ENCODE results near the gene GRIK5. TPM values are rescaled to one million over a fixed set of nuclear protein-coding genes. Genes with fewer than 3 reads are reported as not detected.

Gene GRIK5
- total and polyA plus RNA-seq, 9 donors, result 1.3 to 5.8 (median 3.2) TPM

- no peak overlapping the region for H3K4me3 ChIP-seq (ENCODE audit: low read length)
- H3K27ac ChIP-seq (ENCODE audit: low read length), result no peak overlapping the region
- WGBS (ENCODE audit: insufficient coverage), result no CpG with 5 or more reads among the region's 13 CpGs
- no peaks in the 10 kb centered on the region for H3K9me3 ChIP-seq (replicated peaks; ENCODE audit: control insufficient read depth, low read depth, low read length)
- no peak for DNase-seq
- H3K27me3 ChIP-seq (ENCODE audit: control insufficient read depth, insufficient read depth, low read length), result peaks cover 2% of the 10 kb centered on the region
- no peaks in the 10 kb centered on the region for H3K36me3 ChIP-seq (ENCODE audit: control insufficient read depth, insufficient read depth, low read length)
- H3K4me1 ChIP-seq (ENCODE audit: control insufficient read depth, insufficient read depth, low read length), result no peaks in the 10 kb centered on the region
These were observed 19.3 kb upstream of the GRIK5 start for GRCh38 chr19:42089191-42089750.

DNA sequence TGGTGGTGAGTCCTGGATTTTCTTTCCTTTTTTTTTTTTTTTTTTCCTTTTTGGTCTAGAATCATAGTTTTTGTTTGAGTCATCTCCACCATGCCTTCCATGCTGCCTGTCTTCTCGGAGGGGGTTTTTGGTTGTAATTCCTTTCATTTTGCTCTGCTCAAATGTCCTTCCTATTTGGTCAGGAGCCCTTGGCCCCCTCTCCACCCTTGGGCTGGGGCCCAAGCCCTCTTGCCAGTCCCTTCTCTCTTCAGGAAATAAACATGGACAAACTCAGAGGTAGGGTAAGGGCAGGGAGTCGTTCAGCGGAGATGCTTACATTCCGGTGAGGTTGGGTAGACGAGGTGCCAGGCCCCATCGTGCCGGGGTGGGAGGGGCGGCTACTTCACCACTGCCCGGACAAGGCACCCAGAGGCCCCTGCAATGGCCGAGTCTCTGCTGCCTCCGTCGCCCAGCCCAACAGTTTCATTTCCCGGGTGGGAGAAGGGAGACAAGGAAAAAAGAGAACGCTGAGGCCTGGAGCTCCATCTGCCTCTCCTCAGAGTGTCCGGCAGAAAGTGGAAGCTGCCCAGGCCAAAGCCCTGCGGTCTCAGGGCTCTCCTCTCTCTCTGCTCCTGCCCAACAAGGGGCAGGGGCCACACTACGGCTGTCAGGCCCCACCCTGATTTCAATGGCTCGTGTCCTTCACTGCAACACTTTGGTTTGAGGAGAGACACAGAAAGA, 18.6 kb upstream of the GRIK5 start:
- no peak for DNase-seq
- Histone ChIP-seq H3K4me3 (ENCODE audit: low read length) (no peak overlapping the region), H3K4me1 (ENCODE audit: control insufficient read depth, insufficient read depth, low read length) (no peaks in the 10 kb centered on the region), H3K9me3 (replicated peaks; ENCODE audit: control insufficient read depth, low read depth, low read length) (no peaks in the 10 kb centered on the region), H3K36me3 (ENCODE audit: control insufficient read depth, insufficient read depth, low read length) (peaks cover under 1% of the 10 kb centered on the region), H3K27me3 (ENCODE audit: control insufficient read depth, insufficient read depth, low read length) (peaks cover 2% of the 10 kb centered on the region), H3K27ac (ENCODE audit: low read length) (no peak overlapping the region)
- 69% methylated on average over 13 of the region's 18 CpGs for WGBS (ENCODE audit: insufficient coverage)

DNA sequence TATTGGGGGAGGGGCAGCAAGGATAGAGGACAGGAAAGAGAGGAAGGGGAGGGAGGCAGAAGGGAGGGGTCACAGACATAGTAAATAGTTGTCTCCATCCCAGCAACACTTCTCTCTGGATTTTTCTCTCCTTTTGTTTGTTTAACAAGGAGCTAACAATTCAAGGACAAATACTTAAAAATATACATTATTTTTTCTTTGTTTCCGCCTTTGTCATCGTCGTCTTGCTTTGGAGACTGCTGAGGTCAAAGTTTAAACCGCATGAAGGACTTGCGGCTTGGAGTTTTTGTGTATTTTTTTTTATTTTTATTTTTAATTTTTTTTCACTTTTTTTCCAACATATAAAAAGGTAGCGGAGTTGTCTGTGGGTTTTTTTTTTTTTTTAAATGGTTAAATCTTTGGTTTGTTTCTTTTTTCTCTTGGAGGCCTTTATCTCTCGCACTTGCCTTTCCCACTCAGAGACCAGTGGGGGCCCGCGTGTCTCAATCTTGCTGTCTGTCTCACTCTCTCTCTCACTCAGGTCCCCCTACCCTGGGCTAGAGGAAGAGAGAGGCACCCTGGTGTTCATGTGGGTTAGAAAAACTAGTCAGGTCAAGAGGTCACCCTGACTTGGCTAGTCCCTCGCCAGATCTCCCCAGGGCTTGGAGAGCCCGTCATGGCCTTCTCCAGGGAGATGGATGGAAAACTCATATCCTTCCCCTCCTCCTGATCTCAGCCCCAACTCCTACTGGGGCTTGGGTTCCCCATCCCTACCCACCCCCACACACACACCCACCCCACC, 17.0 kb upstream of the GRIK5 start:
- peaks cover 2% of the 10 kb centered on the region for H3K27me3 ChIP-seq (ENCODE audit: control insufficient read depth, insufficient read depth, low read length)
- DNase-seq, result no peak
- no peaks in the 10 kb centered on the region for H3K9me3 ChIP-seq (replicated peaks; ENCODE audit: control insufficient read depth, low read depth, low read length)
- H3K36me3 ChIP-seq (ENCODE audit: control insufficient read depth, insufficient read depth, low read length), result peaks cover 5% of the 10 kb centered on the region
- no peak overlapping the region for H3K4me3 ChIP-seq (ENCODE audit: low read length)
- H3K27ac ChIP-seq (ENCODE audit: low read length), result no peak overlapping the region
- WGBS (ENCODE audit: insufficient coverage), result no CpG with 5 or more reads among the region's 11 CpGs
- no peaks in the 10 kb centered on the region for H3K4me1 ChIP-seq (ENCODE audit: control insufficient read depth, insufficient read depth, low read length)

DNA sequence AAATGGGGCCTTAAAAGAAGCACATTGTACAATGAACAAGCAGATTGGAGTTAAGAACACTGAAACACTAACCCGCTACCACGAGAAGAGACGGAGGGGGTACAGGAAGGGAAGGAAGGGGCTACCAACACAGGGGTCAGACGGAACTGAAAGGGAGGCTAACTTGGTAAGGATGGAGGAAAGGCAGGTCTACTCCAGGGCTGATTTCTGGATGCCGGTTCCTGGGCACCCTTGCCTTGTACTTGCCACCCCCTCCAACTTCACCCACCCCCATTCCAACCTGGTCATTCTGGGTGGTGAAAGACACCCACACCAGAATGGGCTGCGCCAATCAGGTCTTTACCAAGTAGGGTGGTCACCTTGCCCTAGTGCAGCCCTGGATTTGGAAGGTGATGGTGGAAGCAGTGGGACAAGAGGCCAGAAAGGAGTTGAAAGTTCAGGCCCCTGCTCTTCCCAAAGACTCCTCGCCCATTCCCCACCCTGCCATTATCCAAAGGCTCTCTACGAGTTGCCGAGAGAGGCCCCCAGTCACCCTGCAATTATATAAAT, 16.3 kb upstream of the GRIK5 start:
- peaks cover 12% of the 10 kb centered on the region for H3K36me3 ChIP-seq (ENCODE audit: control insufficient read depth, insufficient read depth, low read length)
- no peaks in the 10 kb centered on the region for H3K9me3 ChIP-seq (replicated peaks; ENCODE audit: control insufficient read depth, low read depth, low read length)
- no peak overlapping the region for H3K27ac ChIP-seq (ENCODE audit: low read length)
- H3K27me3 ChIP-seq (ENCODE audit: control insufficient read depth, insufficient read depth, low read length), result peaks cover 2% of the 10 kb centered on the region
- no peak overlapping the region for H3K4me3 ChIP-seq (ENCODE audit: low read length)
- H3K4me1 ChIP-seq (ENCODE audit: control insufficient read depth, insufficient read depth, low read length), result no peaks in the 10 kb centered on the region
- DNase-seq, result no peak
- 100% methylated on average over 1 of the region's 9 CpGs for WGBS (ENCODE audit: insufficient coverage)

GRCh38 chr19:42083537-42083936, 13.5 kb upstream of the GRIK5 start:
- H3K36me3 ChIP-seq (ENCODE audit: control insufficient read depth, insufficient read depth, low read length), result peaks cover 39% of the 10 kb centered on the region
- H3K27me3 ChIP-seq (ENCODE audit: control insufficient read depth, insufficient read depth, low read length), result no peaks in the 10 kb centered on the region
- H3K27ac ChIP-seq (ENCODE audit: low read length), result no peak overlapping the region
- H3K4me3 ChIP-seq (ENCODE audit: low read length), result no peak overlapping the region
- no peak for DNase-seq
- no peaks in the 10 kb centered on the region for H3K9me3 ChIP-seq (replicated peaks; ENCODE audit: control insufficient read depth, low read depth, low read length)
- no peaks in the 10 kb centered on the region for H3K4me1 ChIP-seq (ENCODE audit: control insufficient read depth, insufficient read depth, low read length)
- 88% methylated on average over 4 of the region's 5 CpGs for WGBS (ENCODE audit: insufficient coverage)

GRCh38 chr19:42081584-42082203, 11.7 kb upstream of the GRIK5 start:
- H3K36me3 ChIP-seq (ENCODE audit: control insufficient read depth, insufficient read depth, low read length), result peaks cover 44% of the 10 kb centered on the region
- WGBS (ENCODE audit: insufficient coverage), result 93% methylated on average over 2 of the region's 2 CpGs
- no peak overlapping the region for H3K4me3 ChIP-seq (ENCODE audit: low read length)
- no peaks in the 10 kb centered on the region for H3K27me3 ChIP-seq (ENCODE audit: control insufficient read depth, insufficient read depth, low read length)
- H3K9me3 ChIP-seq (replicated peaks; ENCODE audit: control insufficient read depth, low read depth, low read length), result no peaks in the 10 kb centered on the region
- H3K27ac ChIP-seq (ENCODE audit: low read length), result no peak overlapping the region
- H3K4me1 ChIP-seq (ENCODE audit: control insufficient read depth, insufficient read depth, low read length), result peaks cover 12% of the 10 kb centered on the region
- DNase-seq, result no peak

GRCh38 chr19:42080764-42081375, 10.9 kb upstream of the GRIK5 start:
- Histone ChIP-seq H3K4me1 (ENCODE audit: control insufficient read depth, insufficient read depth, low read length) (peaks cover 15% of the 10 kb centered on the region), H3K36me3 (ENCODE audit: control insufficient read depth, insufficient read depth, low read length) (peaks cover 44% of the 10 kb centered on the region), H3K27ac (ENCODE audit: low read length) (no peak overlapping the region), H3K9me3 (replicated peaks; ENCODE audit: control insufficient read depth, low read depth, low read length) (no peaks in the 10 kb centered on the region), H3K4me3 (ENCODE audit: low read length) (no peak overlapping the region), H3K27me3 (ENCODE audit: control insufficient read depth, insufficient read depth, low read length) (no peaks in the 10 kb centered on the region)
- WGBS (ENCODE audit: insufficient coverage), result 95% methylated on average over 28 of the region's 28 CpGs
- DNase-seq, result no peak

GRCh38 chr19:42079886-42080763, 10.1 kb upstream of the GRIK5 start:
- Histone ChIP-seq H3K4me1 (ENCODE audit: control insufficient read depth, insufficient read depth, low read length) (peaks cover 16% of the 10 kb centered on the region), H3K27me3 (ENCODE audit: control insufficient read depth, insufficient read depth, low read length) (no peaks in the 10 kb centered on the region), H3K27ac (ENCODE audit: low read length) (no peak overlapping the region), H3K36me3 (ENCODE audit: control insufficient read depth, insufficient read depth, low read length) (peaks cover 44% of the 10 kb centered on the region), H3K9me3 (replicated peaks; ENCODE audit: control insufficient read depth, low read depth, low read length) (no peaks in the 10 kb centered on the region), H3K4me3 (ENCODE audit: low read length) (no peak overlapping the region)
- WGBS (ENCODE audit: insufficient coverage), result 94% methylated on average over 43 of the region's 44 CpGs
- DNase-seq, result no peak

- DNase-seq, result no peak
These were observed 9.3 kb upstream of the GRIK5 start for GRCh38 chr19:42079276-42079669.

More at GRCh38 chr19:42079276-42079669, 9.3 kb upstream of the GRIK5 start:
- 91% methylated on average over 13 of the region's 16 CpGs for WGBS (ENCODE audit: insufficient coverage)
- Histone ChIP-seq H3K4me3 (ENCODE audit: low read length) (no peak overlapping the region), H3K27me3 (ENCODE audit: control insufficient read depth, insufficient read depth, low read length) (no peaks in the 10 kb centered on the region), H3K4me1 (ENCODE audit: control insufficient read depth, insufficient read depth, low read length) (peaks cover 23% of the 10 kb centered on the region), H3K36me3 (ENCODE audit: control insufficient read depth, insufficient read depth, low read length) (peaks cover 44% of the 10 kb centered on the region), H3K27ac (ENCODE audit: low read length) (no peak overlapping the region), H3K9me3 (replicated peaks; ENCODE audit: control insufficient read depth, low read depth, low read length) (no peaks in the 10 kb centered on the region)

Data from muscle of leg (tissue), 11 donors.